Natural killer cell (primary cell): ENCODE data around the gene CATSPERZ. TPM values are rescaled to one million over a fixed set of nuclear protein-coding genes. Genes with fewer than 3 reads are reported as not detected.

Source experiments
- ATAC-seq, 3 donors: fragments of 150-1000 bp in 2 of 3; fragments of 200-7000 bp in 1 of 3; cut with Tn5 transposase; 1 replicate in 1 of 3; 2 replicates in 2 of 3; pipeline ENCODE4 v1.10.0; 2021; ENCODE audit warnings: mild to moderate bottlenecking in 2 of 3, moderate library complexity in 2 of 3
- DNase-seq, 2 donors: peaks; one replicate each; pipeline versions ENCODE4 v3.0.0 to v3.0.0-alpha.2; 2013 to 2021; ENCODE audit warnings: mixed read lengths in 1 of 2
- H3K27ac ChIP-seq: one replicate; pipeline ENCODE4 v1.5.1; 2013; ENCODE audit warnings: mild to moderate bottlenecking, low read length
- H3K27me3 ChIP-seq: one replicate; pipeline ENCODE4 v1.6.1; 2013; ENCODE audit warnings: low read length; ENCODE audit not compliant: control insufficient read depth, insufficient read depth
- H3K36me3 ChIP-seq: one replicate; pipeline ENCODE4 v1.6.1; 2013; ENCODE audit warnings: low read length; ENCODE audit not compliant: control insufficient read depth, insufficient read depth
- H3K4me1 ChIP-seq: one replicate; pipeline ENCODE4 v1.6.1; 2013; ENCODE audit warnings: low read length; ENCODE audit not compliant: control insufficient read depth, insufficient read depth
- H3K4me3 ChIP-seq: one replicate; pipeline ENCODE4 v1.5.1; 2013; ENCODE audit warnings: low read length
- H3K9me3 ChIP-seq: one replicate; pipeline ENCODE4 v1.6.1; 2013; ENCODE audit warnings: low read length; ENCODE audit not compliant: control insufficient read depth, insufficient read depth
- H3K27ac Mint-ChIP-seq, 2 donors: one replicate each; pipeline ENCODE4 v1.8.0; 2022; ENCODE audit warnings: mild to moderate bottlenecking in 2 of 2, mixed read lengths in 2 of 2, moderate library complexity in 1 of 2
- H3K27me3 Mint-ChIP-seq, 2 donors: one replicate each; pipeline ENCODE4 v1.8.0; 2022; ENCODE audit warnings: low read depth in 2 of 2, mixed read lengths in 2 of 2
- H3K36me3 Mint-ChIP-seq: one replicate; pipeline ENCODE4 v1.8.0; 2022; ENCODE audit warnings: mixed read lengths
- H3K4me1 Mint-ChIP-seq, 2 donors: one replicate each; pipeline ENCODE4 v1.8.0; 2022; ENCODE audit warnings: mixed read lengths in 2 of 2
- H3K4me3 Mint-ChIP-seq: one replicate; pipeline ENCODE4 v1.8.0; 2022; ENCODE audit warnings: mild to moderate bottlenecking, moderate library complexity, mixed read lengths
- H3K9me3 Mint-ChIP-seq, 2 donors: one replicate each; pipeline ENCODE4 v1.8.0; 2022; ENCODE audit warnings: mixed read lengths in 2 of 2
- CTCF ChIP-seq: fragments of 200-600 bp; IDR thresholded peaks from one replicate; pipeline ENCODE4 v1.8.0; 2022; ENCODE audit warnings: antibody characterized with exemption
- WGBS: methylation state at CpG from one replicate; pipeline ENCODE4 v1.1.7; 2013; ENCODE audit warnings: missing lambda C conversion rate; ENCODE audit not compliant: insufficient coverage; 5-methylcytosine and 5-hydroxymethylcytosine counted together
- intact Hi-C: fragments of 100-400 bp; cut with micrococcal nuclease; formaldehyde crosslinking; loops from one replicate; pipeline ENCODE4 v1.14.2; 2022
- total RNA-seq, 4 donors: library from RNA; stranded (reverse); fragments of 120-200 nt in 1 of 4; gene quantifications; one replicate each; pipeline versions ENCODE4 v1.2.3 to v1.2.4, GENCODE V29; 2013 to 2022

Gene CATSPERZ
- total RNA-seq, 3 donors from 2014 or later (not counting 1 experiment from before 2014, with no cell fraction given) = 0.80 to 0.90 TPM; not detected in 1

DNA sequence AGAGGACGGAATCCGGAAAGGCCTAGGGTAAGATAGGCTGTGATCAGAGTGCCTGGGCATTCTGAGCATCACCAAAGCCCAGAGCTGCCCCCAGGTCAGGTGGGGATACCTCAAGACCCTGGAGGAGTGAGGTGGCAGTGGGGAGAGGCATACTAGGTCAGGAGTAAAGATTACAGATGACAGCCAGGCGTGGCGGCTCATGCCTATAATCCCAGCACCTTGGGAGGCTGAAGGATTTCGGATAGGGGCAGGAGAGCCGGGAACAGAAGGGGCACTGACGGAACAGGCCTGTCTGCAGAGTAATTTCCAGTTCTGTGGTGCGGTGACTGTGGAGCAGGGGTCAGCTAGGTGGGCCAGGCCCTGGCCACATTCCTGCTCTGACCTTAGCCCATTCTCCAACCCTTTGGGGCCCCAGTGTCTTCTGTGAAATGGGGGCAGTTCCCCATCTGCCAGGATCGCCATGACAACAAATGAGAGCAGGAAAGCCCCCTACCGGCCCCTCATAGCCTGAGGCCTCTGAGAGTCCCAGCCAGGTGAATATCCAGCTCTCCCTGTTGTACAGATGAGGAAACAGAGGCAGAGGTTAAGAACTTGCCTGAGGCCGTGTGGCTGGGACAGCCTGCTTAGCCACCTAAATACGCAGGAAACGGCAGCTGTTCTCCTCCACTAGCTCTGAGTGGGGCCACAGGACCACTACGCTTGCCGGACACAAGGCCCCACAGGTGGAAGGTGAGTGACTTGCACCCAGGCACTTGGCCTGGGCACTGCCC lies 24.9 kb upstream of the CATSPERZ start:
- no peak overlapping the region for H3K27ac ChIP-seq
- Mint-ChIP-seq H3K27ac (peak overlapping the region in 1 of 2 donors; percentile 58), H3K27me3 (no peaks in the 10 kb centered on the region), H3K36me3 (no peaks in the 10 kb centered on the region), H3K9me3 (no peaks in the 10 kb centered on the region), H3K4me3 (no peak overlapping the region), H3K4me1 (peaks cover 10 to 15% of the 10 kb centered on the region in 2 donors)
- 97% methylated on average over 15 of the region's 15 CpGs for WGBS
- ATAC-seq (no peak), DNase-seq (no peak)
- H3K4me3 ChIP-seq = no peak overlapping the region
- H3K9me3 ChIP-seq = no peaks in the 10 kb centered on the region
- H3K4me1 ChIP-seq = peaks cover 21% of the 10 kb centered on the region
- H3K27me3 ChIP-seq = no peaks in the 10 kb centered on the region
- intact Hi-C loops = no loop called here
- H3K36me3 ChIP-seq = peaks cover 14% of the 10 kb centered on the region
- TF ChIP-seq CTCF = no peak

DNA sequence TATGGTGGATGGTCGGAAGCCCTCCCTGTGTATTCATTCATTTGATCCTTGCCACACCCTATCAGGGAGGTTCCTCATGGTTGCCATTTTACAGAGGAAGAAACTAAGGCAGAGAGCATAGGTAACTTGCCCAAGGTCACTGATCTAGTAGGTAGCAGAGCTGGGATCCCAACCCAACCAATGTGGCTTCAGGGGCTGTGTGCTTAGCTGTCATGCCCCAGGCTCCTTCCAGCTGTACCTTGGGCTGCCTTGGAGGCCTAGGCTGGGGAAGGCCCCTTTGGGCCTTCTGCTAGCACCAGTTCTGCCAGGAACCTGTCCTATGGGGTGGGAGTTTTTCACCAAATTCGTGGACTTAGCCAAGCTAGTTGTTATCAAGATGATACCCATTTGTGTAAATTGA lies 24.3 kb upstream of the CATSPERZ start:
- no peak for ATAC-seq
- intact Hi-C loops = no loop called here

GRCh38 chr11:64276653-64277431 lies 23.3 kb upstream of the CATSPERZ start:
- DNase-seq (no peak), ATAC-seq (no peak)
- peaks cover 6% of the 10 kb centered on the region for H3K4me1 ChIP-seq
- H3K36me3 Mint-ChIP-seq = no peaks in the 10 kb centered on the region
- no peak overlapping the region for H3K4me3 Mint-ChIP-seq
- WGBS = 93% methylated on average over 17 of the region's 17 CpGs
- H3K4me1 Mint-ChIP-seq = peaks cover 2 to 8% of the 10 kb centered on the region in 2 donors
- H3K27me3 Mint-ChIP-seq = no peaks in the 10 kb centered on the region
- no peaks in the 10 kb centered on the region for H3K9me3 ChIP-seq
- H3K27ac ChIP-seq = no peak overlapping the region
- no peak overlapping the region for H3K27ac Mint-ChIP-seq
- intact Hi-C loops = no loop called here
- H3K9me3 Mint-ChIP-seq = no peaks in the 10 kb centered on the region
- no peak overlapping the region for H3K4me3 ChIP-seq
- H3K36me3 ChIP-seq = peaks cover 14% of the 10 kb centered on the region
- no peak for TF ChIP-seq CTCF
- no peaks in the 10 kb centered on the region for H3K27me3 ChIP-seq

More for the DNA sequence above, 24.3 kb upstream of the CATSPERZ start:
- H3K36me3 Mint-ChIP-seq = no peaks in the 10 kb centered on the region
- Histone ChIP-seq H3K27ac (no peak overlapping the region), H3K4me1 (peaks cover 15% of the 10 kb centered on the region), H3K9me3 (no peaks in the 10 kb centered on the region), H3K4me3 (no peak overlapping the region), H3K36me3 (peaks cover 14% of the 10 kb centered on the region), H3K27me3 (no peaks in the 10 kb centered on the region)
- no peak overlapping the region for H3K27ac Mint-ChIP-seq
- peaks cover 6 to 10% of the 10 kb centered on the region in 2 donors for H3K4me1 Mint-ChIP-seq
- no peaks in the 10 kb centered on the region for H3K27me3 Mint-ChIP-seq
- H3K9me3 Mint-ChIP-seq = no peaks in the 10 kb centered on the region
- 100% methylated on average over 1 of the region's 2 CpGs for WGBS
- TF ChIP-seq CTCF = no peak
- no peak for DNase-seq
- no peak overlapping the region for H3K4me3 Mint-ChIP-seq
